Measurements from ENCODE around the gene CHMP2B. TPM values are rescaled to one million over a fixed set of nuclear protein-coding genes. Genes with fewer than 3 reads are reported as not detected.

The CHMP2B gene
- total RNA-seq, 3 donors from 2014 or later: 32.0 to 42.6 (median 32.4) TPM

DNA sequence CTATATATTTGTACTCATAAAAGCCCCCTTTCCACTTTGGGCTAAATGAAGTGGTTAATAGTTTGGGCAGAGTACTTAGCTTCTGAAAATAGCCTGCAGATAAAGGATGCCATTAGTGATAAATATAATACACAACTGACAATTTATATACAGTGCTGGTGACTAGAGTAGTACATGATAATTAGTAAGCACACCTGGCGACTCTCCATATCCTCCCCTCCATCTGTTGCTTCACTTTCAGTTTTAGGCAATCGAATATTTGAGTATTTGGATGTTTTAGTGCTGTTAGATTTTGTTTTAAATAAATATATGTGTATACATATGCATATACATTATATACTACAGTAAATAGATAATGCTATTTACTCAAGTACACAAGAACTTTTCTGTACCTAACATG is 35.9 kb upstream of the CHMP2B start:
- no peaks in the 10 kb centered on the region for H3K27me3 ChIP-seq
- no peak overlapping the region for H3K27ac ChIP-seq
- no peak for DNase-seq (ENCODE audit: low spot score in 2 of 2)
- no peaks in the 10 kb centered on the region for H3K9me3 ChIP-seq
- TF ChIP-seq POLR2AphosphoS5 (IDR thresholded peaks at IDR 0.05) (no peak), POLR2A (IDR thresholded peaks at IDR 0.05) (no peak)
- TF ChIP-seq, protein P1, sequence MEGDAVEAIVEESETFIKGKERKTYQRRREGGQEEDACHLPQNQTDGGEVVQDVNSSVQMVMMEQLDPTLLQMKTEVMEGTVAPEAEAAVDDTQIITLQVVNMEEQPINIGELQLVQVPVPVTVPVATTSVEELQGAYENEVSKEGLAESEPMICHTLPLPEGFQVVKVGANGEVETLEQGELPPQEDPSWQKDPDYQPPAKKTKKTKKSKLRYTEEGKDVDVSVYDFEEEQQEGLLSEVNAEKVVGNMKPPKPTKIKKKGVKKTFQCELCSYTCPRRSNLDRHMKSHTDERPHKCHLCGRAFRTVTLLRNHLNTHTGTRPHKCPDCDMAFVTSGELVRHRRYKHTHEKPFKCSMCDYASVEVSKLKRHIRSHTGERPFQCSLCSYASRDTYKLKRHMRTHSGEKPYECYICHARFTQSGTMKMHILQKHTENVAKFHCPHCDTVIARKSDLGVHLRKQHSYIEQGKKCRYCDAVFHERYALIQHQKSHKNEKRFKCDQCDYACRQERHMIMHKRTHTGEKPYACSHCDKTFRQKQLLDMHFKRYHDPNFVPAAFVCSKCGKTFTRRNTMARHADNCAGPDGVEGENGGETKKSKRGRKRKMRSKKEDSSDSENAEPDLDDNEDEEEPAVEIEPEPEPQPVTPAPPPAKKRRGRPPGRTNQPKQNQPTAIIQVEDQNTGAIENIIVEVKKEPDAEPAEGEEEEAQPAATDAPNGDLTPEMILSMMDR (IDR thresholded peaks at IDR 0.05): no peak
- no peaks in the 10 kb centered on the region for H3K36me3 ChIP-seq
- H3K4me3 ChIP-seq: no peak overlapping the region
- no peaks in the 10 kb centered on the region for H3K4me1 ChIP-seq
- intact Hi-C loops (cut with DNase I; ENCODE audit: low total_unique reads): no loop called here

DNA sequence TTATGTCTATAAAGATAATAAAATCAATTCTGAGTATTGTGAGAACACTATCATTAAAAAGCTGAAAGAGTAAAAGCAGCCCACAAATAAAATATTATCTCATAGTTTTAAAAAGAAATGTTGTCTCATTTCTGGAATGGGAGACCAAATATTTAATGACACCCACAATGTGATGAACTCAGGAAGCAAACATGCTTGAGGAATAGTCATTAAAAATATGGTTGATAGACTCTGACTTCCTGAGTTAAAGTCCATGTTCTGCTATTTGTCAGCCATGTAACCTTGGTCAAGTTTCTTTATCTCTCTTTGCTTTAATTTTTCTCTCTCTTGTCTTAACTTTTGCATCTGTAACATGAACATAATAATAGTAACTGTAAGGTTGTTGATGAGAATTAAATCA is 35.5 kb upstream of the CHMP2B start:
- DNase-seq (ENCODE audit: low spot score in 2 of 2): no peak
- H3K4me3 ChIP-seq: no peak overlapping the region
- no peaks in the 10 kb centered on the region for H3K27me3 ChIP-seq
- intact Hi-C loops (cut with DNase I; ENCODE audit: low total_unique reads): no loop called here
- TF ChIP-seq, protein P1 (IDR thresholded peaks at IDR 0.05): no peak
- TF ChIP-seq POLR2A (IDR thresholded peaks at IDR 0.05) (no peak), POLR2AphosphoS5 (IDR thresholded peaks at IDR 0.05) (no peak)
- no peaks in the 10 kb centered on the region for H3K4me1 ChIP-seq
- no peak overlapping the region for H3K27ac ChIP-seq
- H3K9me3 ChIP-seq: no peaks in the 10 kb centered on the region
- H3K36me3 ChIP-seq: no peaks in the 10 kb centered on the region

DNA sequence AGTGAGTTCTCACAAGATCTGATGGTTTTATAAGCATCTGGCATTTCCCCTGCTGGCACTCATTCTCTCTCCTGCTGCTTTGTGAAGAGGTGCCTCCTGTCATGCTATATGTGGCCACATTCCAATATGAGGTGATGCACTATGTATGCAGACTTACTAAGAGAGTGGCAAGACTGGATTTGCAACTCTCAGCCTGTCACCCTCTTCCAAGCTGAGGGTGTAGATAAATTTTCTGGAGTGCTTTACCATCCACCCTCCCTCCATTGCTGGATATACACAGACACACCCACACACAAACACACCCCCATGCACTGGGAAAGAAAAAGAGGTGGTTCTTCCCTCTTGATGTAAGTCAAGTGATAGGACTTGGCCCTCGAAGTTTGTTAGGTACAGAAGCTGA is 30.2 kb upstream of the CHMP2B start:
- DNase-seq (ENCODE audit: low spot score in 2 of 2): no peak
- intact Hi-C loops (cut with DNase I; ENCODE audit: low total_unique reads): no loop called here
- TF ChIP-seq, protein P1 (IDR thresholded peaks at IDR 0.05): no peak
- TF ChIP-seq POLR2A (IDR thresholded peaks at IDR 0.05) (no peak), POLR2AphosphoS5 (IDR thresholded peaks at IDR 0.05) (no peak)

DNA sequence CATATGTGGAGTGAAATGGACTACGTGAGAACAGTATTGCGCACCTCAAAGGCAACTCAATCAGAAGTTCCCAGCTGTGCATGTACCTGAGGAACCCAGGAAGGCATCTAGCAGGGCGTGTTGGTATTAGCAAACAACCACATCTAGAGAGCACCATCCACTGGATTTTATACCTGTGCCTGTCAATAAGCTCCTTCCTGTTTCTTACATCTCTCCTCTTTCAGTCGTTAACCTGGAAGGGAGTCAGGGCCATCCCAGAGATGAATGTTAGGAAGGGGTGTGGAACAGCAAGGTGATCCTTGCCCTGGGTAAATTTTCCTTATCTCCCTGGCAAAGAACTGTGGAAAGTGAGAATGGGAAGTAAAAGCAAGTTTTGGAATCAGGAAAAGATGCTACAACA is 29.6 kb upstream of the CHMP2B start:
- Histone ChIP-seq H3K4me3 (no peak overlapping the region), H3K4me1 (no peaks in the 10 kb centered on the region), H3K36me3 (no peaks in the 10 kb centered on the region), H3K27ac (no peak overlapping the region), H3K9me3 (no peaks in the 10 kb centered on the region), H3K27me3 (no peaks in the 10 kb centered on the region)
- no peak for DNase-seq (ENCODE audit: low spot score in 2 of 2)
- TF ChIP-seq POLR2AphosphoS5 (IDR thresholded peaks at IDR 0.05) (no peak), POLR2A (IDR thresholded peaks at IDR 0.05) (no peak)
- TF ChIP-seq, protein P1 (IDR thresholded peaks at IDR 0.05): no peak
- intact Hi-C loops (cut with DNase I; ENCODE audit: low total_unique reads): no loop called here

More for the DNA sequence above, 30.2 kb upstream of the CHMP2B start:
- Histone ChIP-seq H3K4me1 (no peaks in the 10 kb centered on the region), H3K9me3 (no peaks in the 10 kb centered on the region), H3K27ac (no peak overlapping the region), H3K27me3 (no peaks in the 10 kb centered on the region), H3K4me3 (no peak overlapping the region), H3K36me3 (no peaks in the 10 kb centered on the region)

DNA sequence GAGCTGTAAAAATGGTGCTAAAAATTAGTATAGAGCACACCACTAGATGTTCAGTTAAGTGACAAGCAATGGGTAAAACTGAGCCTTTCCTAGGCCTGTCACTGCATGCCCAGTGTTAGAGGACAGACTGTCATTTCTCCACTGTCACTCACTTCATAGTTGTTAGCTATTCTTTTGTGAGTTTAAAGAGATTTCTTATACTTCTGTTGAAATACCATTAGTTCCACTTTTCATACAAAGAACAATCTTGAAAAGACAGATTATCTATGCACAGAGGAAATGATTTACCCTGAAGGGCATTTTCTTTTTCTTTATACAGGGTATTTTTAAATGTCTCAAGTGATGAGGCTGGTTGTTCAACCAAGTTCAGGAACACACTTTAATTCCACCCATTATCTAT is 28.3 kb upstream of the CHMP2B start:
- intact Hi-C loops (cut with DNase I; ENCODE audit: low total_unique reads): no loop called here
- no peak for TF ChIP-seq POLR2AphosphoS5 (IDR thresholded peaks at IDR 0.05)
- TF ChIP-seq, protein P1 (IDR thresholded peaks at IDR 0.05): no peak
- no peak for TF ChIP-seq POLR2A (IDR thresholded peaks at IDR 0.05)
- Histone ChIP-seq H3K27me3 (no peaks in the 10 kb centered on the region), H3K36me3 (no peaks in the 10 kb centered on the region), H3K4me3 (no peak overlapping the region), H3K27ac (no peak overlapping the region), H3K9me3 (no peaks in the 10 kb centered on the region), H3K4me1 (no peaks in the 10 kb centered on the region)
- DNase-seq (ENCODE audit: low spot score in 2 of 2): no peak
